HUES64 (cell line): Measurements from ENCODE around the gene CIROP. TPM values are rescaled to one million over a fixed set of nuclear protein-coding genes. Genes with fewer than 3 reads are reported as not detected.

ENCODE experiments used
- H3K27ac ChIP-seq: 2 replicates; pipeline ENCODE4 v1.7.0; 2013; ENCODE audit warnings: low read depth, low read length, inconsistent platforms
- H3K27me3 ChIP-seq: 2 replicates; pipeline ENCODE4 v1.6.1; 2013; ENCODE audit warnings: mild to moderate bottlenecking, low read length; ENCODE audit not compliant: insufficient read depth
- H3K36me3 ChIP-seq: 2 replicates; pipeline ENCODE4 v1.6.1; 2013; ENCODE audit warnings: mild to moderate bottlenecking, low read length; ENCODE audit not compliant: insufficient read depth
- H3K4me1 ChIP-seq: 2 replicates; pipeline ENCODE4 v1.6.1; 2013; ENCODE audit warnings: mild to moderate bottlenecking, low read length, moderate library complexity; ENCODE audit not compliant: insufficient read depth
- H3K4me3 ChIP-seq: 2 replicates; pipeline ENCODE4 v1.5.1; 2013; ENCODE audit warnings: mild to moderate bottlenecking, low read length, moderate library complexity
- H3K9ac ChIP-seq: 2 replicates; pipeline ENCODE4 v1.6.1; 2013; ENCODE audit warnings: mild to moderate bottlenecking, low read depth, low read length
- H3K9me3 ChIP-seq: 2 replicates; pipeline ENCODE4 v1.6.1; 2013; ENCODE audit warnings: low read depth, low read length; ENCODE audit not compliant: insufficient read depth
- WGBS: fragments of 150-250, 120-280 bp; methylation state at CpG from one replicate; pipeline ENCODE4 v1.1.7; 2013; ENCODE audit warnings: missing lambda C conversion rate; 5-methylcytosine and 5-hydroxymethylcytosine counted together
- polyA plus RNA-seq, 2 experiments: library from polyadenylated mRNA; stranded (reverse); fragments of 50-300 nt; gene quantifications; one replicate each; pipeline ENCODE4 v1.2.3, GENCODE V29; 2013

The CIROP gene, protein sequence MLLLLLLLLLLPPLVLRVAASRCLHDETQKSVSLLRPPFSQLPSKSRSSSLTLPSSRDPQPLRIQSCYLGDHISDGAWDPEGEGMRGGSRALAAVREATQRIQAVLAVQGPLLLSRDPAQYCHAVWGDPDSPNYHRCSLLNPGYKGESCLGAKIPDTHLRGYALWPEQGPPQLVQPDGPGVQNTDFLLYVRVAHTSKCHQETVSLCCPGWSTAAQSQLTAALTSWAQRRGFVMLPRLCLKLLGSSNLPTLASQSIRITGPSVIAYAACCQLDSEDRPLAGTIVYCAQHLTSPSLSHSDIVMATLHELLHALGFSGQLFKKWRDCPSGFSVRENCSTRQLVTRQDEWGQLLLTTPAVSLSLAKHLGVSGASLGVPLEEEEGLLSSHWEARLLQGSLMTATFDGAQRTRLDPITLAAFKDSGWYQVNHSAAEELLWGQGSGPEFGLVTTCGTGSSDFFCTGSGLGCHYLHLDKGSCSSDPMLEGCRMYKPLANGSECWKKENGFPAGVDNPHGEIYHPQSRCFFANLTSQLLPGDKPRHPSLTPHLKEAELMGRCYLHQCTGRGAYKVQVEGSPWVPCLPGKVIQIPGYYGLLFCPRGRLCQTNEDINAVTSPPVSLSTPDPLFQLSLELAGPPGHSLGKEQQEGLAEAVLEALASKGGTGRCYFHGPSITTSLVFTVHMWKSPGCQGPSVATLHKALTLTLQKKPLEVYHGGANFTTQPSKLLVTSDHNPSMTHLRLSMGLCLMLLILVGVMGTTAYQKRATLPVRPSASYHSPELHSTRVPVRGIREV
- polyA plus RNA-seq (2013, experiment 1 of 2): not detected
- not detected for polyA plus RNA-seq (2013, experiment 2 of 2)

DNA sequence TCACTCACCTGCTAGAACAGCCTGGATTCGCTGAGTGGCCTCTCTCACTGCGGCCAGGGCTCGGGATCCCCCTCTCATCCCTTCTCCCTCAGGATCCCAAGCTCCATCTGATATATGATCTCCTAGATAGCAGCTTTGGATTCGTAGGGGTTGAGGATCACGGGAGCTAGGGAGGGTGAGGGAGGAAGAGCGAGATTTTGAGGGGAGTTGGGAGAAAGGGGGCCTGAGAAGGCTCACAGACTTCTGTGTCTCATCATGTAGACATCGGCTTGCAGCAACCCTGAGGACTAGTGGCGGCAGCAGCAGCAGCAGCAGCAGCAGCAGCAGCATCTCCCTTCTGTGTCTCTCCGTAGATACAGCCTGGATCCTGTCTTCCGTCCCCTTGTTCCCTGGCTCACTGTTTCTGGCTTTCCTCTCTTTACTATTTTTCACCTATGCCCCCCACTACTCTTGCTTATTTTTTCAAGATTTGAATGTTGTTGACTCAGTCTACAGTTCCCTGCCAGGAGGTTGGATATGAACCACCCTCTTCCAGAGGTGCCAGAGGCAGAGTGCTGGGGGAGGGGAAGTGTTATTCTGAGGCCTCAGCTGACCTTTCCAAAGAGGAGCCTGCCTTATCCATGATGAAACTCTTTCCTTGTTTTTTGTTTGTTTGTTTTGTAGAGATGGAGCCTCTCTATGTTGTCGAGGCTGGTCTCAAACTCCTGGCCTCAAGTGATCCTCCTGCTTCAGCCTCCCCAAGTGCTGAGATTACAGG is at the start of gene CIROP:
CIROP (minus strand) TSS at position 399 of the 757 bp plus-strand sequence; CDS start at position 330, 69 bp downstream.
- H3K9me3 ChIP-seq: peaks cover 4% of the 10 kb centered on the region; the same call in 1 of the 2 replicates
- H3K9ac ChIP-seq: no peak within 1 kb of the TSS
- no peak within 1 kb of the TSS for H3K27ac ChIP-seq
- 64% methylated on average over 11 of the region's 11 CpGs for WGBS
- peaks cover 19% of the 10 kb centered on the region for H3K4me1 ChIP-seq
- H3K4me3 ChIP-seq: no peak within 1 kb of the TSS
- no peaks in the 10 kb centered on the region for H3K36me3 ChIP-seq
- no peaks in the 10 kb centered on the region for H3K27me3 ChIP-seq

DNA sequence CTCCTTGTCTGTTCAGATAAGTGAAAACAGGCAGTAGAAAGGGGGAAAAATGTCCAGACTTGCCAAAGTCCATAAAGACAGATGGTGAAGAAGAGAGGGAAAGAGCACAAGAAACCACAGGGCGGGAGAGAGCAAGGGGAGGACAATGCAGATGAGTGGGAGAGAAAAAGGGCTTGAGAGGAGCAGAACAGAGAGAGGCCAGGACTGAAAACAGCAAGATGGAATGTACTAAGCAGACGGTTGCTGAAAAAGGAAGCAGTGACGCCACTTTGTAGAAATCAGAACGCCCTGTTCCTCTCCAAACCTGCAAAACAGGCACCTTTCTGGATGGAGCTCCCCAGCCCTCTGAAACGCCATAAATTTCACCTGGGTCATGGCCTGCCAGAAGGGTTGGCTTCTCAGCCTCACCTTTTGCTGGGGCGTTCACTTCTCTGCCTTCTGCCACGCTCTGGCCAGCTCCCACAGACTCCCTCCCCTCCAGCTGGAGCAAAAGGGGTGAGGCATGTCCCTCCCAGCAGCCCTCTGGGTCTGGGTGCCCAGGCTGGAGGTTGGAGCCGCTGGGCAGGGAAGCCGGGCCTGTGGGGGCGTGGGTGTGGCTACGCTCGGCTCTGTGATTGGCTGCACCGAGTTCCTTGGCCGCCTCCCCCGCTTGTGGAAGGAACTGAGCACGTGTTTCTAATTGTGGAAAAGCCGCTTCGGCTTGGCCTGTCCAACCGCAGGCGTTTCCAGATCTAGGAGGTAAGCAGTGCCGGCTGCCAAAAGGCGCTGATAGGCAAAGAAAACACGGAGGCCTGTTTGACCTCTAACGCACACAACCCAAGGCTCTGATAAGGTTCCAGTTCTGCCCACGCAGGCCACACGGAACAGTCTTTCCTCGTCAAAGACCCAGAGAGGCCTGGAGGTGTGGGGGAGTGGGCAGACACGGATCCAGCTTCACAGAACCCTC is 49.3 kb upstream of the CIROP start:
- no peaks in the 10 kb centered on the region for H3K9me3 ChIP-seq
- WGBS: 77% methylated on average over 27 of the region's 28 CpGs
- 0 out of 2 replicates have a peak overlapping the region, but pooled peaks have one; percentile 41 for H3K9ac ChIP-seq
- H3K27me3 ChIP-seq: no peaks in the 10 kb centered on the region
- H3K36me3 ChIP-seq: peaks cover 34% of the 10 kb centered on the region
- H3K4me3 ChIP-seq: no peak overlapping the region
- peak overlapping the region; percentile 54 for H3K27ac ChIP-seq
- peaks cover 21% of the 10 kb centered on the region for H3K4me1 ChIP-seq

DNA sequence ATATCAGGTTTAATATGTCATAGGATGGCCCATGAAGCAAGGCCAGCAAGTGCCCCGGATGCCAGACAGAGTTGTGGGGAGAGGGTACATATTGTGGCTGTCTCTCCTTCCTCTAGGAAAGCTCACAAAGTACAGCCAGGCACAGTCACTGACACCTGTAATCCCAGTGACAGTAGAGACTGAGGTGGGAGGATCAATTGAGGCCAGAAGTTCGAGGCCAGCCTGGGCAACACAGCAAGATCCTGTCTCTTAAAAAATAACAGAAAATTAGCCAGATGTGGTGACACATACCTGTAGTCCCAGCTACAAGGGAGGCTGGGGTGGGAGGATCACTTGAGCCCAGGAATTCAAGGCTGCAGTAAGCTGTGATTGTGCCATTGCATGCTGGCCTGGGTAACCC is 46.6 kb upstream of the CIROP start:
- H3K27ac ChIP-seq: no peak overlapping the region
- no peaks in the 10 kb centered on the region for H3K9me3 ChIP-seq
- peaks cover 14% of the 10 kb centered on the region for H3K4me1 ChIP-seq
- peaks cover 21% of the 10 kb centered on the region for H3K36me3 ChIP-seq
- H3K27me3 ChIP-seq: no peaks in the 10 kb centered on the region
- no peak overlapping the region for H3K4me3 ChIP-seq
- 89% methylated on average over 2 of the region's 2 CpGs for WGBS
- no peak overlapping the region for H3K9ac ChIP-seq

DNA sequence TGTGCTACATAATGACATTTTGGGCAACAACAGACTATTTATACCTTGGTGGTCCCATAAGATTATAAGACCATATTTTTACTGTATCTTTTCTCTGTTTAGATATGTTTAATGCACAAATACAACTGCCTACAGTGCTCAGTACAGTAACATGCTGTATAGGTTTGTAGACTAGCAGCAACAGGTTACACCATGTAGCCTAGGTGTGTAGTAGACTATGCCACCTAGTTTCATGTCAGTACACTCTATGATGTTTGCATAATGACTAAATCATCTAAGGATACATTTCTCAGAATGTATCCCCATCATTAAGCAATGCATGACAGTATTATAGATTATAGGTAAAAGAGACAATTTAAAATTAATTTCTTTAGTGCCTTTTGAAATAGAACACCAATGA is 45.0 kb upstream of the CIROP start:
- H3K9ac ChIP-seq: no peak overlapping the region
- no peaks in the 10 kb centered on the region for H3K27me3 ChIP-seq
- H3K9me3 ChIP-seq: no peaks in the 10 kb centered on the region
- H3K36me3 ChIP-seq: peaks cover 19% of the 10 kb centered on the region
- no peak overlapping the region for H3K27ac ChIP-seq
- peaks cover 4% of the 10 kb centered on the region for H3K4me1 ChIP-seq
- no peak overlapping the region for H3K4me3 ChIP-seq

DNA sequence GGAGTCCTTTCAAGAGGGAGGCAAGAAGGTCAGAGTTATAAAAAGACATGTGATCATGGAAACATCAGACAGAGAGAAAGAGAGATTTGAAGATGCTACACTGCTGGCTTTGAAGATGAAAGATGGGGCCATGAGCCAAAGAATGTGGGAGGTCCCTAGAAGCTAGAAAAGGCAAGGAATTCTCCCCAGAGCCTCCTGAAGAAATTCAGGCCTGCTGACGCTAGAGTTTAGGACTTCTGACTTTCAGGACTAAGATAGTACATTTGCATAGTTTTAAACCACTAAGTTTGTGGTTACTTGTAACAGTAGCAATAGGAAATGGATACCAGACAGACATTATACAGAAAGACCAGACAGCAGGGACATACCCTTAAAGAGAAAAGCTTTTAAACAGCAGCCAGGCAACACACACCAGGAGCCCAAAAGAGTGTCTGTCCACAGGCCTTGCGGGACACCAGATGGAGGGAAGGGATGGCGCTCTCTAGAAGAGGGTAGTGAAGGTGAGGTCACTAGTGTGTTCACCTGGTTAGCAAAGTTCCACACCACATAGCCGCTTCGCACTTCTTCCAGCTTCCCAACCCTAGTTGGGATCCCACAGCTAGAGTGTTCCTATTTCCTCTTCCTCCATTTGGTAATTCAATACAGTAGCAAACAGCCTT is 43.9 kb upstream of the CIROP start:
- WGBS: 94% methylated on average over 5 of the region's 5 CpGs
- no peak overlapping the region for H3K4me3 ChIP-seq
- H3K9me3 ChIP-seq: no peaks in the 10 kb centered on the region
- H3K9ac ChIP-seq: no peak overlapping the region
- no peaks in the 10 kb centered on the region for H3K4me1 ChIP-seq
- no peak overlapping the region for H3K27ac ChIP-seq
- peaks cover 27% of the 10 kb centered on the region for H3K36me3 ChIP-seq
- H3K27me3 ChIP-seq: no peaks in the 10 kb centered on the region

DNA sequence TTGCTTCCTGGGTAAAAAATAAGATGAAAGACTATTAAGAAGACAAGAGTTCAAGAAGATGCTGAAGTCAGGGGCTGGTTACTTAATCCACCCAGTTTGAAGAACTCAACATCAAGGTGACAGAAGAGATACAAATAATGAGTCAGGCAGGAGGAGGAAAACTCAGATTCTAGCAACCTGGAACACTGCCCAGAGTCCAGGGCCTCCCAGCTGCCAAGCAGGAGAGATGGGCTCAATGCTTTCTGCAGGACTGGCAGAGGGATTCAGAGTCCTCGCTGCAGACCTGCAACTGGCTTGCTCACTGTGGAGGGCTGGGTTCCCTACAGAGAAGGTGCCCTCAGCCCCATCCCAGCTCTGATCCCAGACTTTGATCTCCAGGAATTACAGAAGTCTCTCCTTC is 42.9 kb upstream of the CIROP start:
- Histone ChIP-seq H3K9me3 (no peaks in the 10 kb centered on the region), H3K36me3 (peaks cover 38% of the 10 kb centered on the region), H3K4me1 (no peaks in the 10 kb centered on the region), H3K27me3 (no peaks in the 10 kb centered on the region), H3K27ac (no peak overlapping the region), H3K4me3 (no peak overlapping the region), H3K9ac (no peak overlapping the region)
- 93% methylated on average over 1 of the region's 1 CpG for WGBS

DNA sequence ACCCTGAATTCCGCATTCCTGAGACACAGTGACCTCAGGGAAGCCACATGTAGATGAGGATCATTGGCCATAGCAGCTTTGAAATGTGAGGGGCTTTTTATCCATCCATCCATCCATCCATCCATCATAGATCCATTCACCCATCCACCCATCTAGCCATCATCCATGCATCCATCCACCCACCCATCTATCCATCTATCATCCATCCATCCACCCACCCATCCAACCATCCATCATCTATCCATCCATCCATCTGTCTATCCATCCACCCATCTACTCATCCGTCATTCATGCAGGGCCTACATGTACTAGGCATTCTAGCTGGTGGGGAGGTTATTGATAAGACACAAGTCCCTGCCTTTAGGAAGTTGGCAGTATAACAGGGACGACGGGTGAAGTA is 42.2 kb upstream of the CIROP start:
- Histone ChIP-seq H3K27me3 (no peaks in the 10 kb centered on the region), H3K27ac (no peak overlapping the region), H3K4me1 (no peaks in the 10 kb centered on the region), H3K36me3 (peaks cover 42% of the 10 kb centered on the region), H3K4me3 (no peak overlapping the region), H3K9ac (no peak overlapping the region), H3K9me3 (no peaks in the 10 kb centered on the region)
- WGBS: 95% methylated on average over 4 of the region's 4 CpGs

DNA sequence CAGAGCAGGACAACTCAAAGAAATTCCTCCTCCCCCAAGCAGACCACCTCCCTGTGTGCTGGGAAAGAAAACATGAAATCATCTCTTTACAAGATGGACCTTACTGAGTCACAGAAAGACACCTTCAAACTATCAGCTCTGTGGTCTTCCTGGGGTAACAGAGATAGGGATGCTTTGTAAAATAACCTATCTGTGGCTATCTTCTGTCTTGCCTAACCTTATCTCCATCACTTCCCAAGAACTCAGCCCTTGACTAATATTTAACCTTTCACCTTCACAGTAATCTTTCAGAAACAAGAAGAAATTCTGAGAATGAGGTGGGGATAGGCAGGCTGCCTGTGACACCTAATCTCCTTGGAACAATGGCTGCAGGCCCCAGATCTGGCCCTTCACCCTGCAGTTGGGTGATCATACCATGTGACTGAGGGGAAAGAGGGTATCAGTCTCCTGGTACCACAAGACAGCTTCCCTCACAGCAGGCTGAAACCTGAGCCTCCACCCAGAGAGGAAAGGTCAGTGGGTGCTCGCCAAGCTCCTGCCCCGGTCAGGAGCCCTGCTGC is 41.6 kb upstream of the CIROP start:
- 84% methylated on average over 2 of the region's 2 CpGs for WGBS
- Histone ChIP-seq H3K27ac (no peak overlapping the region), H3K4me3 (no peak overlapping the region), H3K9me3 (no peaks in the 10 kb centered on the region), H3K36me3 (peaks cover 46% of the 10 kb centered on the region), H3K27me3 (no peaks in the 10 kb centered on the region), H3K9ac (no peak overlapping the region), H3K4me1 (no peaks in the 10 kb centered on the region)

DNA sequence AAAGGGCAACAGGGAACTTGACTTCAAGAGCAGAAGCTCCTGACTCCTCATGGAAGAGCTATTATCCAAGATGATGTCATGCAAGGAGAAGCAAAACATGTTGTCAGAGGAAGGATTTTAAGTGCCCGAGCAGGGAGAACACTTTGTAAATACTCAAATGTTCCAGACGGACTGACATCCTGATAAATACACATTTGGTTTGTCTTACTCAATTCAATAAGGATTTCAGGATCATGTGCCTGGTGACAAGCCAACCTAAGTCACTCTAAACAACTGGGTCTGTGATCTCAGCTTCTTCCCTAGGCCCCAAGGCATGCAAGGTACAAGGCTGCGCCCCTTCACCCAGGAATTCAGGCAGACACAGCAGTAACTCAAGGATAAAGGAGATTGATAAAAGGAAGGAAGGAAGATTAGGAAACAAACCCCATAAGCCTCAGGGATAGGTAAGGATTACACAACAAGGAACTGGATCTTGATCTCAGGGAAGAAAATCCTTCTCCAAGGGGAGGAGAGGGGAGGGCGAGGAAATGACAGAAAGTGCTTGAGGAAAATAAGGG is 41.1 kb upstream of the CIROP start:
- Histone ChIP-seq H3K36me3 (peaks cover 44% of the 10 kb centered on the region), H3K27me3 (no peaks in the 10 kb centered on the region), H3K4me1 (no peaks in the 10 kb centered on the region), H3K4me3 (no peak overlapping the region), H3K27ac (no peak overlapping the region), H3K9ac (no peak overlapping the region), H3K9me3 (no peaks in the 10 kb centered on the region)
- 92% methylated on average over 4 of the region's 4 CpGs for WGBS
